Pulmonary artery endothelial cell (primary cell): ENCODE measurements around the gene SLC17A2. TPM values are rescaled to one million over a fixed set of nuclear protein-coding genes. Genes with fewer than 3 reads are reported as not detected.

Source experiments
- DNase-seq: peaks from one replicate; pipeline ENCODE4 v3.0.0-alpha.2; 2011; ENCODE audit warnings: low read depth, low spot score
- total RNA-seq: library from RNA; depleted of rRNA; stranded (reverse); fragments of >200 nt; gene quantifications from 2 replicates; pipeline ENCODE4 v1.2.3, GENCODE V29; 2014

SLC17A2 gene
- total RNA-seq, 1 donor from 2014 or later: not detected

DNA sequence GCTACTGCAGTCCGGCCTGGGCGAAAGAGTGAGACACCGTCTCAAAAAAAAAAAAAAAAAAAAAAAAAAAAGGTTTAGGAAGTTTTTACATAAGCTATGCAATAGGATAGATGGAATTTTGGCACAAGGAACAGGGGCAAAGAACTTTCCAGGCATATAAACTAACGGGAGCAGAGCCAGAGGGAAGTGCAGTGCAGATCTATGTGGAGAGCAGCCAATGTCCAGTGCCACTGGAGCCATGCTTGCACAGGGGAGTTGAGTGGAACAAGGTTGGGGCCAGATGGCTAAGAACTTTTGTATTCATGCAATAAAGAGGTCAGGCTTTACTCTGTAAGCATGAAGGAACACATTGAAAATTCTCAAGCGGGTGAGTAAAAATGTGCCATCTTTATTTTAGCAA, 10.8 kb downstream of the SLC17A2 start:
- no peak for DNase-seq

DNA sequence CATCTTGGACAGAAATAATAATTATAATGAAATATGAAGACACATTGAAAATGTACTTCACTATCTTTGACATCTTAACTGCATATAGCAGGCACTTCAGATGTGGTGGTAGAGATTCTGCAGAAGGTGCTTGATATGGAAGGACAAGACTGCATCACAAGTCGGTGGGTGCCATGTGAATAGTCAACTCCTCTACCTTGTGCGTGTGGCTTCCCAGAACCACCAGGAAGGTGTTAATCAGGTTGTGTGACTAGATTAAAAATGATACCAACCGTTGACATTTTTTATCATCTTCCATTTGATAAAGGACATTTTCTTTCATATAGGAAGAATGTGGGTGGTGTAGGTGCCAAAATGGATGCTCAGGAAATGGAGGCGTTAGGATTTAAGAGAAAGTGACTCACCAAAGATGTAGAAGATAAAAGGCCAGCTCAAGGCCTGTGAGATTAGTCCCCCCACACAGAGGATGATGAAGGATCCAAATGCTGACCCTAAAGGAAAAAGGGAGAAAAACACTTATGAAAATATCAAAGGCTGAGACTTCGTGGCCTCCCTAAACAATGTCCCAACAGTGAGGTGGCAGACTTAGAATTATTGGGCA, 12.3 kb downstream of the SLC17A2 start:
- DNase-seq: no peak

DNA sequence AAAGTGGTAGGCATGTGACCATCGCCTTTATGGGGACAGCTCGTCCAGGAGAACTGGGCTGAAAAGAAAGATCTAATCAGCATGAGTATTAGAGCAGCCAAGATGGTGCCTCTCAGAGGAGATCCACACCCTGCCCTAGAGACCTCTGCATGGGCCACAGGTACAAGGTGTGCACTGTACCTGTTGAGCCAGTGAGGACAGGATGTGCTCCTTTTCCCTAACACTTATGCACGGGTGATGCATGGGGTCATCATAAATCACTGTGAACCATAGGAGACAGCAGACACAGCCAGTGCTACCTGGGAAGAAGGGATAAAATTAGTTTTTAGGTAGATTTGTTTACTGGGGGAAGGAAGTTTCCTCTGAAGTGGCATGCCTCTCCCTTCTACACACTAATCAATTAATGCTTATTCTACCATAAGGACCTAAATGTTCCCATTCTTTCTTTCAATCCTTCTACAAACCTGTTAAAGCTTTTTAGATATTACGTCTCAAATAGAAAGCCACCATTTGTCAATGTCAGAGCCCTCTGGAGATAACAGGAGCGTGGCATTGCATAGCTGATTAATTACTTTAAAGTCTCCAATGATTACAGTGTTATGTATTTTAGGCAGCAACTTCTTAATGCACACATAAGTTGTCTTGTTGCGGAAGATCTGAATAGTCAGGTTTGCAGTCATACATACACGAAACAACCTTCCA, 13.6 kb downstream of the SLC17A2 start:
- no peak for DNase-seq

DNA sequence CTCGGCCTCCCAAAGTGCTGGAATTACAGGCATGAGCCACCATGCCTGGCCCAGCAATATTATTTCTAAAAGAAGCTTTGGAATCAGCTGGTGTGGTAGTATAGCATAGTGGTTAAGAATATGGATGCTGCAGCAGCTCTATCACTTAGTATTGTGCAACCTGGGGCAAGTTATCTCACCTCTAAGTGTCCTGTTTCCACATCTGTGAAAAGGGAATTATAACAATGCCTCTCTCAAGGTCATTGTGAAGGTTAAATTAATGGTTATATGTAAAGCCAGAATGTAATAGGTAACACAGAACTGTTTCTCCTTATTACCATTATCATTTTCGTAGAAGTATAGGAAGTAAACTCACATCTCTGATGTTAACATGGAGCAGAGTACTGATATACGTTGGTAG, 14.2 kb downstream of the SLC17A2 start:
- DNase-seq: no peak

DNA sequence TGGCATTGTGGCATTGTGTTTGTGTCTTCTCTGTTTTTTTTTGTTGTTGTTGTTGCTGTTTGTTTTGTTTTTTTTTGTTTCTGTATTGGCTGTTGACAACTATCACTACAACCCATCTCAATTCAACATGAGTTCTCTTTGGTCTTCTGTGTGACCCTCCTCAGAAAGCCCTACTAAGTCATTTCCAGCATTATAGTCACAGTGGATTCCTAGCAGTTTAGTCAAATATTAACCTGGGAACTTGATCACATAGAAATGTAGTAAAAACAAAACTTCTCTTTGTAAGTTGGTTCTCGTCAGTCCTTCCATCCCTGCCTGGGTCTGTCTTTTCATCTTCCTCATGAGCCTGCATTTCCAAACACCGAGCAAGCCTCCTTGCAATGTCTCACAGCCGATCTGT, 16.8 kb downstream of the SLC17A2 start:
- DNase-seq: no peak

DNA sequence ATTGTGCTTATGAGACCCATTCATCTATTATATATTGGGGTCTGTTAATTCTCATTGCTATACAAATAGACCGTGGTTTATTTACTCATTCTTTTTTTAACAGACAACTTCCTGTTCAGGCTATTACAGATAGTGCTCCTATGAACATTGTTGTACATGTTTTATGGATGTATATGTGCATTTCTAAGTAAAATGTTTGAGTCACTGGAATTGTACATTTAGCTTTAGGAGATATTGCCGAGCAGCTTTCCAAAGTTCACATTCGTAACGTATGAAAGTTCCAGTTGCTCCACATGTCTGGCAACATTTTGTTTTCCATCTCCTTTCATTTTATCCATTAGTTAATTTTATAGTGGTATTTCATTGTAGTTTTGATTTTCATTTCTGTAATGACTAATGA, 19.1 kb downstream of the SLC17A2 start:
- no peak for DNase-seq

DNA sequence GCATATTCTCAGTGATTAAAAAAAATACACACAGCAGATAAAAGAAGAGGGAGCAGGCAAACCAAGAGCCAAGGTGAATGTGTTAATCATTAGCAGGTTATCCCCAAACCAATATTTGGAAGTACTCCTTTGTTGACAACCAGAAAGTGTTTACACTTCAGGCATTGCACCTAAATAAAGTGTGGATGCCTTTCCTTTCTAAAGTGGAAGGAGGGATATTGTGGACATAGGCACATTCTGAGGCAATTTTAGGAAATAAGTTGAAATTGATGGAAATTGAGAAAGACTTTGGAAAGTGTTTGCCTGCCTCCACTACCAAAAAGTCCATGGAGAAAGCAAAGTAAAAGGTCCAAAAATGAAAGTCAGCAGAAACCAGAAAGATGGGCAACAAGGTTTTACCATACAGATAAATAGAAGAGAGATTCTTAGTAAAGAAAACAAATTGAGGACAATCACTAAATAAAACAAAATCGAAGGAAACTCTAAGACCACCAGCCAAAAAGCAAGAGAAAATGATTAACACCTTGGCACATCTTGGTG, 22.9 kb downstream of the SLC17A2 start:
- DNase-seq: no peak

DNA sequence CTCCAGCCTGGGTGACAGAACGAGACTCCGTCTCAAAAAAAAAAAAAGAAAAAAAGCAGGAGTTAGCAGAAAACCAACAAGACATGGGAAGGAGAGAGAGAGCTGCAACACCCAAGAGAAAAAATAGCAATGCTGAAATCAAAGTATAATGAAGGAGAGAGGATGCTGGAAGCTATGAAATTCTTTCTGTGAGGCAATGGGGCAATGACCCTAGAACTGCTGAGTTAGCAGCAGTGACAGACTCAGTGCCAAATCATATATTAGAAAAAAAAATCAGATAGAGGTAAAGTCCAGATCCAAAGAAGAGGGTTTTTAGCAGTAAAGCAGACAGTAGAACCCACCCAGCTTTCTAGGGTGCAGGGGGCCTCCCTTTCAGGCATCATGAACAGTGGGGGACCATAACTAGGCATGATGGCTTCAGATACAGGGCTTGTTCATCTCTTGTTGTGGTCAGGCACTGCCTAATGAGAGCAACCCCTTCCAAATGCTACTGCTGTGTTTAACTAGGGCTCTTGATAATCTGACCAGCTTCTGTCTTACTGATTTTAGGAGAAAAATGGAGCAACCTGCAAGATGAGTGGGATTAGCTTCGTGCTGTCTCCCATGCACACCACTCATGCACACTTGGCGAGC, 26.9 kb downstream of the SLC17A2 start:
- DNase-seq: no peak

DNA sequence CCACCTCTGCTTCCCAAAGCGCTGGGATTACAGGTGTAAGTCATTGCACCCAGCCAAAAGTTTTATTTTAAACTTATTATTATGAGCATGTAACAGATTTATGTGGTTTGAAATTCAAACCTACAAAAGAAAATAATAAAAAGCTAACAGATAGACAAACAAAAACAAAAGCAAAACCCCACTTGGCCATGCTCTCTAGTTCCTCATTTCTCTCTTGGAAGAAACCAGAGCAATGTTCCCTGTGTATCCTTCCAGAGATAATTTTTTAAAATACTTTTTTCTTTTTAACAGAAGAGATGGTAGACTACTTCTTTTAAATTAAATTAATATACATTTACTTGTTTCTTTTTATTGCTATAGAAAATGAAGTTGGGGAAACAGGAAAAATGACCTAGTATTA, 28.4 kb downstream of the SLC17A2 start:
- DNase-seq: no peak

DNA sequence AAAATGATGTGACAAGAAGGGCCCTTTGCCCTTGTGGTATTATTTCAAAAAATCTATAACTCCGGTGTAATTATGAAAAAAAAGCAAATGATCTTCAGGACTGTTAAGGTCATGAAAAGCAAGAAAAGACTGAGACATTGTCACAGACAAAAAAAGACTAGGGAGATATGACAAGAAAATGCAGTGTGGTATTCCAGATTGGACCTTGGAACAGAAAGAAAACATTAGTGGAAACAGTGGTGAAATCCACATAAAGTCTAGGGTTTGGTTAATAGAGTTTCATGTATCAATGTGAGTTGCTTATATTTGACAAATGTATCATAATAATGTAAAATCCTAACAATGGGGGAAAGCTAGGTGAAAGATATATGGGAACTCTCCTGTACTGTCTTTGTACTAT, 29.6 kb downstream of the SLC17A2 start:
- DNase-seq: no peak

DNA sequence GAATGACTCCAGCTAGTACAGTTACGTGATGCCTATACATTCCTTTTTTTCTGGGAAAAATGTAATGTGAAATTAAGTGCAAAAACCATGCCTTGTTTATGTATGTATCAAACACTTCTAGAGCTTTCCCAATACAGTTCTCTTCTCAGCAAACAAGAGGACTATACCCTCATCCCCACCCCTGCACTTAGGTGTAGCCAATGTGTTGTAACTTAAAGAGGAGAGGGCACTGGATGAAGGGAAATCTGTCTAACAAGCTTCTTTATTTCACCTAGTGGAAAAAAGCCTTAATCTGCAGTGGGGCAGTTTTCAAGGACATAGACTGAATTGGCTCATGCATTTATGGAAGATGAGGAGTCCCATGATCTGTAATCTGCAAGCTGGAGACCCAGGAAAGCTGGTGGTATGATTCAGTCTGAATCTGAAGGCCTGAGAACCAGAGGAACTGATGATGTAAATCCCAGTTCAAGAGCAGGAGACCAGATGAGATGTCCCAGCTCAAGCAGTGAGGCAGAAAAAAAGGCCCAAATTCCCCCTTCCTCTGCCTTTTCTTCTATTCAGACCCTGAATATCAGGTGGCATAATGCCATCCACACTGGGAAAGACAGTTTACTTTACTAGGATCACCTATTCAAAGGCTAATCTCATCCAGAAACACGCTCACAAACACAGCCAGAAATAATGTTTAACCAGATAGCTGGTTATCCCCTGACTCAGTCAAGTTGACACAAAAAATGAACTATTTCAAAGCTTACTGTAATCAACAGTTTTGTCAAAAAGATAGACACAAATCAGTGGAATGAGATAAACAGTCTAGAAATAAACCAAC, 30.7 kb downstream of the SLC17A2 start:
- no peak for DNase-seq

DNA sequence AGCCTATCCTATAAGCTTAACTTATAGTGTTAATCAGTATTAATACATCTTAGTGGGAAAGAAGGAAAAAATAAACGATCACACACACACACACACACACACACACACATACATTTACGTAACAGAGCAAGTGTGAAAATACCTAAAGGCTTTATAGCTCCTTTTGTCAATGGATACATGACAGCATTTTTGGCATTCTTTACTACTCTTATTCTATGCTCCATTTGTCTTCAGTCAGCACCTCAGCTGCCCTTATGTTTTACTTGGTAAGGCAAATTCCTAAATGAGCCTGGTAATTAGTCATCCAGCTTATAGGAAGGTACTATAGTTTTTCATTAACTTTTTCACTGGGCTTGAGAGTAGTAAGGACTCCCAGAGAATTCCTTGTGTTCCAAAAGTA, 31.4 kb downstream of the SLC17A2 start:
- DNase-seq: no peak

DNA sequence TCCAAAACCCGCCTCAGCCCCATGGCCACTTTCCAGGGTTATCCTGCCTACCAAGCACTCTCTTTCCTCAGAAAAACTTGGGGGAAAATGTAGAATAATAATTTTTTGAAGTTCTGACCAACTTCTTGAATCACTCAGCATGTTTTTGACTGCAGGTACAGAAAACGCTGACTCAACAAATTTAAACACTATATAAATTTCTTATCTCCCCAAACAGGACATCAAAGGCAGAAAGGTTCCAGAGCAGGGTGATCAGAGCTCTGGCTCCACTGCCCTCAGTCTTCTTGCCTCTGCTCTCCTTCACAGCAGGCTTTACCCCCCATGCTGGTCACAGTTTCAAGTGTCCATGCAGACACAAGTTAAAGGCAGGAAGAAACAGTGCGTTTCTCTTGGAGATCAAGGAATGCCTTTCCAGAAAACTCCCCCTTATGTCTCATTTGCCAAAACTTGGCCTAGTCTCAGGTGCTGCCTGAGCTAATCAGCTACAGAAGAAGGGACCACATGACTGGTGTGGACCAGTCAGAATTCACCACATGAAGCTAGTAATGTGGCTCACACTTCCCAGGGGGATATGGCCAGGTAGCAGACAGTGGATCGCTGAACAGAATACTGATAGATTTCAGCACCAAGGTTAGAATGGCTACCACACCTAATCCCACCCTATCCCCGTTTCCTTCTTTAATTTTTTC, 32.1 kb downstream of the SLC17A2 start:
- no peak for DNase-seq

DNA sequence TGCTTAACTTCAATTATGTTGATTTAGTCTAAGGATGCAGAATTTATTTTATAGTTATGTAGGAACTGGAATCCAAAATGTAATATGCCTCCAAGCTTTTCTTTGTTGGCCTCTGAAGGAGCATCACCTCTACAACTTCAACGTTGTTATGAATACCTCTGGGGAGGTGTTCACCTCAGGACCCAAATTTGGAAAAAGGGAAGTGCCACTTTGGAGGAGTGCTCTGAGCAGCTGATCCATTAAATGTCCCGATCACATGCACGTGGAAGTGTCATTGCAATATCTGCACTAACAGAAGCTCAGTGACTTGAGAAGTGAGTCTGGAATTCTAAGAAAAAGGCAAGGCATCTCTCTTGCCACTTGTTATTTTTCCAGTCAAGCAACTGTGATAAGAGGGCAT, 34.2 kb downstream of the SLC17A2 start:
- DNase-seq: no peak

DNA sequence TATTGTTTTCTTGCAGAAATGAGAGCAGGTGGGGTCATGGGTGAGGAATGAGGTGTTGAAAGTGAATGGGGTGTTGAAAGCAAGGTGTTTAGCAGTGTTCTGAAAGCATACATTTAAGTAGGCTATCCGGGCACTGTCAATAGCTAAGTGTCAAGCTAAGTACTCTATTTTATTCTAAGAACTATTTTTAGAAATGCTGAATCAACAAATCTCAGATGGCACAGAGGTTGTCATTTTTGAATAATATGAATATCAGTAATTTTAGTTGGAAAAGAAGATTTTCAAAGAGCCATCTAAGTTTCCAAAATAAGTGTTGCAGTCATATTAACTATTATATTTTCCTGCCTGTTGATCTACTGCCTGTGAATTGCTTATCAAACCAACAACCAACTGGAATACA, 34.7 kb downstream of the SLC17A2 start:
- no peak for DNase-seq

DNA sequence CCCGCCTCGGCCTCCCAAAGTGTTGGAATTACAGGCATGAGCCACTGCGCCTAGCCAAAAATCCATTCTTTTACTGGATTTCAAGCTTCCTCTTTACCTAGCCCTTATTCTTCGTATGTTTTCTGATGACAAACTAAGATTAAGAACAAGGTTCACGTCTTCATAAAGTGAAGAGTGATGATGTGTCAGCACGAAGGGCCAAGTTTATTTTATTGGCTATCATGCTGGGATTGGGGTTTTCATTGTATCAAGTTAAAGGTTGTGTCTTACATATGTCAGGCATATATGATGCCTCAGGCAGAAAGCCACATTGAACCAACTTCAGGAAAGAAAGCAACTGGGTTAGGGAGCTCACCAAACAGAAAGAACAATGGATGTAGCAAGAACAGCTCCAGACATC, 36.7 kb downstream of the SLC17A2 start:
- no peak for DNase-seq

DNA sequence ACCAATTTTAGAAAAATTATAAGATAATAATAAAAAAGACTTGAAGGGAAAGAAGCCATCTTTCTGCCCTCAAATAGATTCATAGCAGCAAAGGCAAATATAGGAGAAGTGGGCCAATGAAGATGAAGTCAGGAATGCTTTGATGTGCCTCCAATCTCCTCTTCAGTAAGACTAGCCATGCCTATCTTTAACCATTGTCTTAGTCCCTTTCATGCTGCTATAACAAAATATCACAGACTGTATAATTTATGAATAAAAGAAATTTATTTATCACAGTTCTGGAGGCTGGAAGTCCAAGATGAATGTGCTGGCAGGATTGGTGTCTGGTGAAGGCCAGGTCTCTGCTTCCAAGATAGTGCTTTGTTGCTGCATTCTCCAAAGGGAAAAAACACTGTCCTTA, 37.6 kb downstream of the SLC17A2 start:
- DNase-seq: no peak

DNA sequence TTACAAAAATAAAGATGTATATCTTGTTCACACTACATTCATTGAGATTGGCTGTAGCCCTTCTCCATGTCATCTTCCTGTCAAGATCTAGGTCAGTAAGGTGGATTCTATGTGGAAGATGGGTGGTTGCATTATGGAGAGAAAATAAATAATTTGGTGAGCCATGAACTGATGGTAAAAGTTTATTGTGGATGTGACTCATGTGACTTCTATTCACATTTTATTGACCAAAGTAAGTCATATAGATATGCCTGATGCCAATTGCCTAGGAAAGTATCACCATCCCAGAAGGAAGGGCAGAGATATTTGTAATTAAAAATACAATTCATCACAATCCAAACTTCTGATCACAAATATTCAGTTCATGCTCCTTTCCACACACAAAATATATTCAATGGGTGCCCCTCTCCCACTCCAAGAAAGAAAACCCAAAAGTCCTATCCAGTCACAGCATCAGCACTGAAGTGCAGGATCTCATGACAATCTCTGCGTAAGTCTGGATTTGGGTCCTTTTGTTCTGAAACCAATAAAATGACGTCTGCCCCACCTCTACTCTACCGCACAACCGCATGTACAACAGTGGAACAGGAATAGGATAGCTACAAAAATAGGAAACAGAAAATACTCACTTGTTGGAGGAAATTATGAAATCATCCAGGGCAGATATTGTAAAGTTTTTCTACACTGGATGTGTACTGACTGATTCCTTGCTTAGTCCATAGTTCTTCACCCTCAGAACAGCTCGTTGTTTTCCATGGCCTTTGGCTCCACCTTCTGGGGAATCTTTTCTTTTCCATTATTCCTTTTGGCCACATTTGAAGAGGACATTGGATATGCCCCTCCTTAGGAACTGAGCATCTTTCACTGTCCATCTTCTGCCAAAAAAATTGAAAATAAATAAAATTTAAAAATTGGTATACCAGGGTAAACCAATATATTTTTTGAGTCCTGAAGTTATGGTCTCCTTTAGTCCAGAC, 40.3 kb downstream of the SLC17A2 start:
- no peak for DNase-seq

DNA sequence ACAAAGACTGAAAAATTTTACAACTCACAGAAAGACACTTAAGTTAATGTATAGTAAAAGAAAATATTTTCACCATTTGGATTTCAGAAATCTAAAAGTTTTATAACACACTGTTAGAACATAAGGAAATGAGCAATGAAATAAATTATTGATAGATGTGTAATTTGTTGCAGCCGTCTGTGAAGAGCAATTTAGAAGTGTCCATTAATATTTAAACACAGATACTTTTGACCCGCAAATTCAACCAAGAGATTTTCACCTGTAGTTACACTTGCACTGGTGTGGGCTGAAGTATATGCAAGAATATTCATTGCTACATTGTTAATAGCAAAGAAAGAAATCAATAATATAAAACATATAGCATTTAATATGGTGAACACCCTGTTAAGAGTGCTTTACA, 41.9 kb downstream of the SLC17A2 start:
- DNase-seq: no peak

DNA sequence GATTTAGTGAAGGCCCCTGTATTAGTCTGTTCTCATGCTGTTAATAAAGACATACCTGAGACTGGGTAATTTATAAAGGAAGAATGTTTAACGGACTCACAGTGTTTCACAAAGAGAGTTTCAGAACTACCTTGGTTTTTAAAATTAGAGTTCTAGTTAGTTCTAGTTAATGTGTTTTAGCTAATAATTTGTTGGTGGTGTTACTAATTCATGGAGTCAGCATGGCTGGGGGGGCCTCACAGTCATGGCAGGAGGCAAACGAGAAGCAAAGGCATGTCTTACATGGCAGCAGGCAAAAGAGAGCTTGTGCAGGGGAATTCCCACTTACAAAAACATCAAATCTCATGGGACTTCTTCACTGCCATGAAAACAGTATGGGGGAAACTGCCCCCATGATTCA, 44.4 kb downstream of the SLC17A2 start:
- DNase-seq: no peak
